ENCODE data around the gene SLC44A5. TPM values are rescaled to one million over a fixed set of nuclear protein-coding genes. Genes with fewer than 3 reads are reported as not detected.

The SLC44A5 gene
- polyA plus RNA-seq, 3 donors, result not detected

- intact Hi-C loops (cut with micrococcal nuclease), result no loop called here
- H3K27me3 ChIP-seq (ENCODE audit: control insufficient read depth in 2 of 2, insufficient read depth in 2 of 2, low read length in 2 of 2), result no peaks in the 10 kb centered on the region
- H3K4me3 Mint-ChIP-seq, result no peak overlapping the region
- H3K9me3 Mint-ChIP-seq, result peaks cover 0 to 7% (median 2%) of the 10 kb centered on the region in 7 donors
- no peak overlapping the region for H3K27ac Mint-ChIP-seq
- H3K4me1 Mint-ChIP-seq, result no peaks in the 10 kb centered on the region
- H2AFZ ChIP-seq (ENCODE audit: insufficient read depth, low read depth, low read length, poor library complexity, severe bottlenecking), result no peak overlapping the region
- no CpG with 5 or more reads among the region's 2 CpGs for WGBS (ENCODE audit: insufficient coverage)
- H3K36me3 Mint-ChIP-seq, result no peaks in the 10 kb centered on the region
- H3K9ac ChIP-seq (ENCODE audit: insufficient read depth, low read length, poor library complexity, severe bottlenecking), result no peak overlapping the region
- H3K4me2 ChIP-seq (replicated peaks; ENCODE audit: extremely low read depth, low read length, poor library complexity, severe bottlenecking), result no peak overlapping the region
- H4K20me1 ChIP-seq (ENCODE audit: insufficient read depth, low read length), result no peaks in the 10 kb centered on the region
- peaks cover 0 to 2% (median 0%) of the 10 kb centered on the region in 3 donors for H3K27me3 Mint-ChIP-seq (ENCODE audit: low read depth in 3 of 3)
- no peaks in the 10 kb centered on the region for H3K4me1 ChIP-seq (ENCODE audit: control insufficient read depth in 1 of 2, insufficient read depth in 2 of 2, low read length in 2 of 2)
- no peaks in the 10 kb centered on the region for H3K36me3 ChIP-seq (replicated peaks in 1 of 2; ENCODE audit: control insufficient read depth in 1 of 2, insufficient read depth in 2 of 2, low read length in 2 of 2)
- no peaks in the 10 kb centered on the region for H3K79me2 ChIP-seq (ENCODE audit: insufficient read depth, low read length)
- no peak overlapping the region for H3K27ac ChIP-seq (ENCODE audit: low read depth in 1 of 2, low read length in 2 of 2)
- no peak overlapping the region for H3K4me3 ChIP-seq (replicated peaks in 1 of 3; ENCODE audit: low read depth in 2 of 3, low read length in 3 of 3)
- no peak for DNase-seq
- TF ChIP-seq CTCF (IDR thresholded peaks at IDR 0.05), result no peak
- H3K9me3 ChIP-seq (replicated peaks in 1 of 2; ENCODE audit: control insufficient read depth in 1 of 2, insufficient read depth in 1 of 2, low read length in 2 of 2), result no peaks in the 10 kb centered on the region
Observed at GRCh38 chr1:75174031-75174760, 436.7 kb downstream of the SLC44A5 start.

- WGBS (ENCODE audit: insufficient coverage), result 38% methylated on average over 1 of the region's 1 CpG
- Histone ChIP-seq H2AFZ (ENCODE audit: insufficient read depth, low read depth, low read length, poor library complexity, severe bottlenecking) (no peak overlapping the region), H3K4me1 (ENCODE audit: control insufficient read depth in 1 of 2, insufficient read depth in 2 of 2, low read length in 2 of 2) (no peaks in the 10 kb centered on the region), H3K4me2 (replicated peaks; ENCODE audit: extremely low read depth, low read length, poor library complexity, severe bottlenecking) (no peak overlapping the region), H3K9ac (ENCODE audit: insufficient read depth, low read length, poor library complexity, severe bottlenecking) (no peak overlapping the region), H3K4me3 (replicated peaks in 1 of 3; ENCODE audit: low read depth in 2 of 3, low read length in 3 of 3) (no peak overlapping the region), H3K36me3 (replicated peaks in 1 of 2; ENCODE audit: control insufficient read depth in 1 of 2, insufficient read depth in 2 of 2, low read length in 2 of 2) (no peaks in the 10 kb centered on the region), H3K79me2 (ENCODE audit: insufficient read depth, low read length) (no peaks in the 10 kb centered on the region), H4K20me1 (ENCODE audit: insufficient read depth, low read length) (no peaks in the 10 kb centered on the region), H3K9me3 (replicated peaks in 1 of 2; ENCODE audit: control insufficient read depth in 1 of 2, insufficient read depth in 1 of 2, low read length in 2 of 2) (no peaks in the 10 kb centered on the region), H3K27me3 (ENCODE audit: control insufficient read depth in 2 of 2, insufficient read depth in 2 of 2, low read length in 2 of 2) (no peaks in the 10 kb centered on the region), H3K27ac (ENCODE audit: low read depth in 1 of 2, low read length in 2 of 2) (no peak overlapping the region)
- no peak for DNase-seq
- Mint-ChIP-seq H3K36me3 (no peaks in the 10 kb centered on the region), H3K27ac (no peak overlapping the region), H3K4me3 (no peak overlapping the region), H3K9me3 (peaks cover 0 to 5% (median 0%) of the 10 kb centered on the region in 7 donors), H3K4me1 (no peaks in the 10 kb centered on the region), H3K27me3 (ENCODE audit: low read depth in 3 of 3) (peaks cover 0 to 2% (median 0%) of the 10 kb centered on the region in 3 donors)
- intact Hi-C loops (cut with micrococcal nuclease), result no loop called here
- no peak for TF ChIP-seq CTCF (IDR thresholded peaks at IDR 0.05)
Observed at GRCh38 chr1:75172556-75172955, 438.4 kb downstream of the SLC44A5 start.
